H1 (cell line): Measurements from ENCODE around the gene AP1G2. TPM values are rescaled to one million over a fixed set of nuclear protein-coding genes. Genes with fewer than 3 reads are reported as not detected.

Experiments
- CTCF ChIA-PET: fragments of 300-600 bp; sonication (Branson Sonifier 250); formaldehyde crosslinking; loops from one replicate; lab custom pipeline; 2021; ENCODE audit not compliant: partially characterized antibody; lab: Charles Lee
- POLR2A ChIA-PET: fragments of 300-600 bp; sonication (Branson Sonifier 250); formaldehyde crosslinking; loops from one replicate; lab custom pipeline; 2021; ENCODE audit warnings: inconsistent platforms; ENCODE audit not compliant: partially characterized antibody; lab: Charles Lee
- DNase-seq, 2 experiments: peaks; one replicate each; pipeline versions ENCODE4 v3.0.0 to v3.0.0-alpha.2; 2010 to 2022; ENCODE audit warnings: low spot score in 2 of 2, low read depth in 1 of 2, mixed read lengths in 1 of 2
- FAIRE-seq: peaks from 2 replicates; lab custom pipeline; 2011; peaks lifted over from hg19 to GRCh38; lab: Jason Lieb, UNC
- H2AFZ ChIP-seq: 2 replicates; pipeline ENCODE4 v1.8.1; 2012; ENCODE audit warnings: low read length, inconsistent platforms
- H2AK5ac ChIP-seq: 2 replicates; pipeline ENCODE4 v1.6.1; 2013; ENCODE audit warnings: low read depth, low read length
- H2BK120ac ChIP-seq: replicated peaks from 2 replicates; pipeline ENCODE3; 2013; ENCODE audit warnings: low read depth, low read length, inconsistent platforms
- H2BK12ac ChIP-seq: 2 replicates; pipeline ENCODE4 v1.6.1; 2013; ENCODE audit warnings: low read depth, low read length
- H2BK15ac ChIP-seq: 2 replicates; pipeline ENCODE4 v1.6.1; 2013; ENCODE audit warnings: low read length
- H2BK20ac ChIP-seq: 2 replicates; pipeline ENCODE4 v1.6.1; 2013; ENCODE audit warnings: low read length
- H2BK5ac ChIP-seq: 2 replicates; pipeline ENCODE4 v1.6.1; 2013; ENCODE audit warnings: low read depth, low read length
- H3K14ac ChIP-seq: 2 replicates; pipeline ENCODE4 v1.6.1; 2013; ENCODE audit warnings: inconsistent platforms; ENCODE audit not compliant: insufficient read length
- H3K18ac ChIP-seq: 2 replicates; pipeline ENCODE4 v1.6.1; 2013; ENCODE audit warnings: low read length; ENCODE audit errors: extremely low read depth
- H3K23ac ChIP-seq: 2 replicates; pipeline ENCODE4 v1.6.1; 2013; ENCODE audit warnings: inconsistent platforms; ENCODE audit not compliant: insufficient read length
- H3K23me2 ChIP-seq: 2 replicates; pipeline ENCODE4 v1.6.1; 2013; ENCODE audit warnings: low read depth, low read length
- H3K27ac ChIP-seq: 2 replicates; pipeline ENCODE4 v1.6.1; 2011; ENCODE audit warnings: low read depth, low read length, inconsistent platforms
- H3K27me3 ChIP-seq, 4 experiments: replicated peaks in 1 of 4; 1 replicate in 1 of 4; 2 replicates in 3 of 4; pipeline versions ENCODE4 v1.6.1 to v1.8.1; 2011 to 2013; ENCODE audit warnings: low read length in 3 of 4, mild to moderate bottlenecking in 3 of 4, inconsistent platforms in 2 of 4, mixed read lengths in 2 of 4, moderate library complexity in 1 of 4; ENCODE audit not compliant: control insufficient read depth in 3 of 4, insufficient read depth in 3 of 4; ENCODE audit errors: extremely low read depth in 1 of 4
- H3K36me3 ChIP-seq, 4 experiments: 2 replicates each; pipeline versions ENCODE4 v1.6.1 to v1.8.1; 2011 to 2013; ENCODE audit warnings: mild to moderate bottlenecking in 4 of 4, low read length in 3 of 4, moderate library complexity in 2 of 4, control low read depth in 1 of 4, inconsistent platforms in 1 of 4; ENCODE audit not compliant: insufficient read depth in 4 of 4, control insufficient read depth in 2 of 4
- H3K4ac ChIP-seq: replicated peaks from 2 replicates; pipeline ENCODE3; 2013; ENCODE audit warnings: low read length, low read depth, mixed read lengths, inconsistent platforms; ENCODE audit not compliant: insufficient read length
- H3K4me1 ChIP-seq, 4 experiments: replicated peaks in 1 of 4; 1 replicate in 1 of 4; 2 replicates in 3 of 4; pipeline versions ENCODE4 v1.6.1 to v1.8.1; 2011 to 2013; ENCODE audit warnings: low read length in 3 of 4, inconsistent platforms in 2 of 4, mixed read lengths in 1 of 4; ENCODE audit not compliant: insufficient read depth in 4 of 4, control insufficient read depth in 3 of 4
- H3K4me2 ChIP-seq, 2 experiments: 2 replicates each; pipeline versions ENCODE4 v1.6.1 to v1.8.1; 2011 to 2013; ENCODE audit warnings: low read depth in 2 of 2, low read length in 2 of 2, control low read depth in 1 of 2, inconsistent platforms in 1 of 2, mild to moderate bottlenecking in 1 of 2; ENCODE audit not compliant: insufficient read depth in 1 of 2
- H3K4me3 ChIP-seq, 4 experiments: fragments of 200-600, 300-600 bp in 1 of 4; sonication (generic), shearing (Covaris generic), sonication (Bioruptor Twin) in 1 of 4; 2 replicates each; pipeline versions ENCODE4 v1.5.1 to v1.8.1; 2011 to 2016; ENCODE audit warnings: low read length in 4 of 4, low read depth in 3 of 4, control low read depth in 2 of 4, inconsistent platforms in 2 of 4, mild to moderate bottlenecking in 2 of 4, mixed read lengths in 1 of 4, moderate library complexity in 1 of 4; ENCODE audit not compliant: insufficient read depth in 2 of 4; ENCODE audit errors: extremely low read depth in 1 of 4
- H3K56ac ChIP-seq: replicated peaks from 2 replicates; pipeline ENCODE3; 2013; ENCODE audit warnings: low read depth, mild to moderate bottlenecking, mixed read lengths, low read length, inconsistent platforms; ENCODE audit not compliant: insufficient read length
- H3K79me1 ChIP-seq: 2 replicates; pipeline ENCODE4 v1.6.1; 2013; ENCODE audit warnings: low read depth, low read length, control low read depth
- H3K79me2 ChIP-seq, 2 experiments: 2 replicates each; pipeline versions ENCODE4 v1.6.1 to v1.8.1; 2012 to 2013; ENCODE audit warnings: low read length in 2 of 2, mild to moderate bottlenecking in 2 of 2, inconsistent platforms in 1 of 2; ENCODE audit not compliant: insufficient read depth in 2 of 2, control insufficient read depth in 1 of 2
- H3K9ac ChIP-seq, 4 experiments: replicated peaks in 1 of 4; 1 replicate in 1 of 4; 2 replicates in 3 of 4; pipeline versions ENCODE4 v1.6.1 to v1.8.1; 2011 to 2013; ENCODE audit warnings: low read depth in 3 of 4, low read length in 3 of 4, control low read depth in 2 of 4, mild to moderate bottlenecking in 2 of 4, moderate library complexity in 2 of 4, inconsistent platforms in 1 of 4; ENCODE audit errors: extremely low read depth in 1 of 4
- H3K9me3 ChIP-seq, 2 experiments: 2 replicates each; pipeline versions ENCODE4 v1.6.1 to v1.8.1; 2012 to 2013; ENCODE audit warnings: mild to moderate bottlenecking in 2 of 2, moderate library complexity in 2 of 2, control low read depth in 1 of 2, inconsistent platforms in 1 of 2, low read depth in 1 of 2, low read length in 1 of 2, mixed read lengths in 1 of 2; ENCODE audit not compliant: insufficient read depth in 2 of 2
- H4K20me1 ChIP-seq, 2 experiments: replicated peaks in 1 of 2; 2 replicates each; pipeline versions ENCODE3 to v1.8.1; 2011 to 2013; ENCODE audit warnings: inconsistent platforms in 2 of 2, low read length in 2 of 2, mild to moderate bottlenecking in 1 of 2; ENCODE audit not compliant: insufficient read depth in 2 of 2, control insufficient read depth in 1 of 2
- H4K5ac ChIP-seq: 2 replicates; pipeline ENCODE4 v1.6.1; 2013; ENCODE audit warnings: low read length, low read depth, mixed read lengths, inconsistent platforms; ENCODE audit not compliant: insufficient read length
- H4K8ac ChIP-seq: 2 replicates; pipeline ENCODE4 v1.8.0; 2013; ENCODE audit warnings: mild to moderate bottlenecking, moderate library complexity, low read length, inconsistent platforms; ENCODE audit not compliant: insufficient read depth; ENCODE audit errors: extremely low read depth
- H4K91ac ChIP-seq: replicated peaks from 2 replicates; pipeline ENCODE3; 2013; ENCODE audit warnings: low read length, mixed read lengths, inconsistent platforms; ENCODE audit not compliant: insufficient read length
- CTCF ChIP-seq, 3 experiments: IDR thresholded peaks; 1 replicate in 2 of 3; 2 replicates in 1 of 3; pipeline versions ENCODE4 v1.5.1 to v1.6.1; 2011; ENCODE audit warnings: low read length in 3 of 3, mild to moderate bottlenecking in 3 of 3, inconsistent platforms in 2 of 3, low read depth in 1 of 3, moderate library complexity in 1 of 3; ENCODE audit not compliant: insufficient read depth in 1 of 3; ENCODE audit errors: control extremely low read depth in 1 of 3
- RAD21 ChIP-seq, 2 experiments: IDR thresholded peaks in 1 of 2; conservative IDR thresholded peaks in 1 of 2; 2 replicates each; pipeline ENCODE4 v1.6.1; 2011; ENCODE audit warnings: low read depth in 2 of 2, low read length in 2 of 2, improper control_type of control experiment in 1 of 2, inconsistent platforms in 1 of 2, mild to moderate bottlenecking in 1 of 2, moderate library complexity in 1 of 2
- SP1 ChIP-seq: IDR thresholded peaks from 2 replicates; pipeline ENCODE4 v1.6.1; 2011; ENCODE audit warnings: low read depth, low read length
- WGBS, 2 experiments: shearing (Covaris generic) in 1 of 2; methylation state at CpG; one replicate each; pipeline versions ENCODE4 v1.1.6 to v1.1.7; 2013 to 2015; ENCODE audit warnings: low lambda C conversion rate in 2 of 2, mixed read lengths in 2 of 2, inconsistent platforms in 1 of 2, low coverage in 1 of 2, missing lambda C conversion rate in 1 of 2; ENCODE audit not compliant: insufficient replicate concordance in 2 of 2, insufficient coverage in 1 of 2, insufficient read length in 1 of 2; ENCODE audit errors: extremely low coverage in 1 of 2, missing lambda C conversion rate in 1 of 2; 5-methylcytosine and 5-hydroxymethylcytosine counted together
- polyA plus RNA-seq, 7 experiments: library from polyadenylated mRNA; depleted of rRNA in 3 of 7; stranded (reverse) in 5 of 7; unstranded in 2 of 7; fragments of >200 nt in 5 of 7; fragments of 200-250 nt in 2 of 7; gene quantifications; 1 replicate in 5 of 7; 2 replicates in 1 of 7; 4 replicates in 1 of 7; pipeline versions ENCODE4 v1.2.1 to v1.2.3, GENCODE V29; 2011 to 2013; ENCODE audit warnings: missing spikeins in 2 of 7, mixed read lengths in 2 of 7
- total RNA-seq: library from RNA; stranded (reverse); fragmentation: NEBNext Ultra II Directional; extraction: Animal tissue kit (Norgen Biotek cat#: 25700); gene quantifications from 2 replicates; pipeline ENCODE4 v1.2.1, GENCODE V29; 2021

Gene AP1G2
- total and polyA plus RNA-seq, 2 of the 8 experiments (the other 6 are each of a cell fraction or from before 2014, with no cell fraction given), result 70.9 to 134 TPM

- Histone ChIP-seq H2AK5ac (no peak overlapping the region), H2BK15ac (no peak overlapping the region), H4K20me1 (peaks cover 0 to 3% of the 10 kb centered on the region in 2 experiments), H3K4me2 (no peak overlapping the region), H3K23ac (no peak overlapping the region), H3K79me2 (no peaks in the 10 kb centered on the region), H3K27me3 (no peaks in the 10 kb centered on the region), H3K14ac (no peak overlapping the region), H3K4me1 (peaks cover 0 to 3% (median 1%) of the 10 kb centered on the region in 4 experiments; a peak in 3 of 7 replicates), H3K9me3 (no peaks in the 10 kb centered on the region), H4K91ac (no peak overlapping the region), H2BK12ac (no peak overlapping the region), H2BK5ac (no peak overlapping the region), H3K79me1 (no peaks in the 10 kb centered on the region), H2BK120ac (no peak overlapping the region), H2AFZ (no peak overlapping the region), H4K5ac (no peak overlapping the region), H4K8ac (no peak overlapping the region), H3K4me3 (no peak overlapping the region), H3K9ac (no peak overlapping the region), H3K36me3 (peaks cover 2 to 45% (median 25%) of the 10 kb centered on the region in 4 experiments), H3K56ac (no peak overlapping the region), H3K4ac (no peak overlapping the region), H3K23me2 (no peaks in the 10 kb centered on the region), H2BK20ac (no peak overlapping the region), H3K27ac (no peak overlapping the region), H3K18ac (no peak overlapping the region)
- CTCF ChIA-PET, result interaction anchor here (0.6 to 70.5 kb wide), 6 partner anchors 8 to 103 kb away, joined by 5 to 2092 read pairs (median 8); partner anchors contain the start of genes AP1G2, NGDN, THTPA and ZFHX2
- DNase-seq (no peak), FAIRE-seq (no peak)
- whole genome bisulfite sequencing, 2 experiments, result 94% methylated on average over 3 of the region's 8 CpGs; no CpG with 5 or more reads in 1 of the 2 experiments
- TF ChIP-seq RAD21 (IDR thresholded peaks at IDR 0.05 in 1 of 2, conservative IDR thresholded peaks at IDR 0.05 in 1 of 2; ENCODE audit: low read depth in 2 of 2, low read length in 2 of 2) (peak; percentile 5 to 34; a peak in 1 of 4 replicates), CTCF (IDR thresholded peaks at IDR 0.05; ENCODE audit: control extremely low read depth in 1 of 3, insufficient read depth in 1 of 3, low read depth in 1 of 3, low read length in 3 of 3) (peak in 2 of 3 experiments; percentile 10 to 13; a peak in 3 of 4 replicates), SP1 (no peak)
- POLR2A ChIA-PET, result interaction anchor here (0.8 to 52.7 kb wide), 5 partner anchors 3 to 47 kb away, joined by 3 to 1523 read pairs (median 4); partner anchors contain the start of genes AP1G2, THTPA and ZFHX2
Observed at GRCh38 chr14:23525611-23526010, 42.0 kb downstream of the AP1G2 start.
